ENCODE data around the gene WARS2.

WARS2 gene

DNA sequence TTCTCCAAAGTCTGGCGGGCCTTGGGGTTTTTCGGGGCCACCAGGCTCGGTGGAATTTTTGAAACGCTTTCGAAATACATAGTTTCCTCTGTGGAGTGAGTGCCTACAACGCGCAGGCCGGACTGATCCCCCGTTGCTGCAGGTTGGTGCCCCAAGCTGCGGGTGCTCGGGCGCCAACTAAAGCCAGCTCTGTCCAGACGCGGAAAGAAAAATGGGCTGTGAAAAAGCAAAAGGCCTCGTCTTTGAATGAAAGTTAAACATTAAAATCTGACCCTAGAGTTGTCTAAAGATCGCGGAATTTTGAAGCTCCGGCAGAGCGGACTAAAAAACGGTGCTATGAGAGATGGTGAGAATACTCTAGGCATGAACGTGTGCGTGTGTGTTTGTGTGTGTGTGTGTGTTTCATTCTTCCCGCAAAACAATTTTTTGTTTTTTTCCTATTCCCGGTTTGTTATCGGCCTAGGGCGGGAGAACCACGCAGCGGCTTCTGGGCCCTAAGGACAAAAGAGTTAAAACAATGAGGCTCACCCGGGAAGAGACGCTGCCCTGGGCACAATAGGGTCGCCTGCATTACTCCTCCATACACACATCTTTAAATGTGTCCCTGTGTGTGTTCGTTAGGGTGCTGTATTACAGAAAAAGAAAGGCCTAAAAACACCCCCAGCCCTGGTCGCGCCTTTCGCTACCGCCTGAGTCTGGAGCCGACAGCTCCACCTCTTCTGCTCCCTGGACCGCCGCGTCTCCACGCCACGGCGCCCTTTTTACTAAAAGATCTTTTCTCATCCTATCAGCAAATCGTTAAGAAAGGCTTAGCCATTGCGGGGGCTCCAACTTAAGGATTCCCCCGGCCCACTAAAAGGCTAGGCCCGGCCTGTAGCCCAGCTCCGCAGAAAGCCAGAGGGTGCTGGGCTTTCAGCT is 155.5 kb downstream of the WARS2 start:
- no peak for DNase-seq (ENCODE audit: insufficient read length, low spot score)
- TF ChIP-seq POU2F2 (IDR thresholded peaks at IDR 0.05; ENCODE audit: low read depth, low read length) (no peak), SPI1 (IDR thresholded peaks at IDR 0.05; ENCODE audit: low read depth, low read length) (no peak), TAF1 (IDR thresholded peaks at IDR 0.05; ENCODE audit: low read depth, low read length) (no peak), POLR2A (IDR thresholded peaks at IDR 0.05; ENCODE audit: low read depth, low read length) (no peak), PAX5 (IDR thresholded peaks at IDR 0.05; ENCODE audit: insufficient read depth, low read length, severe bottlenecking) (no peak), POLR2AphosphoS5 (IDR thresholded peaks at IDR 0.05; ENCODE audit: low read depth, low read length) (no peak)
- FAIRE-seq: no peak

DNA sequence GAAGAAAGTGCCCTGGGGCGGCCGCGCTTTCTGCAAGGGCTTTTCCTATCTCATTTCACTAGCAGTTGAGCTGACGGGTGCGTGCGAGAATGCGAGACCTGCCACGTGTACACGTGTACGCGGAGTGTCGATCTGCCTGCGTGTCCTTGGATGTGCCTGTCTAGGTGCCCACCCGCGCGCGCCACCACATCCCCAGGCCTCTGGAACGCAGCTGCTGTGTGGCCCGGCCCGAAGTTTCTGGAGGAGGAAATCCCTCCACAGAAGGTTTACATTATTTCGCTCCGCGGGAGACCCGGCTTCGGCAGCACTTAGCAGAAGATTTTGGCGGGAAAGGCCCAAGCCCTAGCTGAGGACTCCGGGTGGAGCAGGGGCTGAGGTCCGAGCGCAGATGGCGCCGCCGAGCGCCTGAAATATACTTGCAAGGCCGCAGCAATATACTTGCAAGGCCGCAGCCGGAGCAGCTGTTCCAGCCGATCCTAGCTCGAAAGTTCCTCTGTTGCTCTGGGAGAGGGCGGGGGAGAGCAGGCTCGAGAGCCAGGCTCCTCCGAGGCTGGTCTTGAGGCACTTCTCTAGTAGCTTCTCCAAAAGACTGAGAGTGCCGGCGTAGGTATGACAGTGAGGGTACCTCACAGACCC is 156.2 kb downstream of the WARS2 start:
- no peak for DNase-seq (ENCODE audit: insufficient read length, low spot score)
- TF ChIP-seq SPI1 (IDR thresholded peaks at IDR 0.05; ENCODE audit: low read depth, low read length) (no peak), POLR2AphosphoS5 (IDR thresholded peaks at IDR 0.05; ENCODE audit: low read depth, low read length) (no peak), POU2F2 (IDR thresholded peaks at IDR 0.05; ENCODE audit: low read depth, low read length) (no peak), PAX5 (IDR thresholded peaks at IDR 0.05; ENCODE audit: insufficient read depth, low read length, severe bottlenecking) (no peak), TAF1 (IDR thresholded peaks at IDR 0.05; ENCODE audit: low read depth, low read length) (no peak), POLR2A (IDR thresholded peaks at IDR 0.05; ENCODE audit: low read depth, low read length) (no peak)
- FAIRE-seq: no peak

DNA sequence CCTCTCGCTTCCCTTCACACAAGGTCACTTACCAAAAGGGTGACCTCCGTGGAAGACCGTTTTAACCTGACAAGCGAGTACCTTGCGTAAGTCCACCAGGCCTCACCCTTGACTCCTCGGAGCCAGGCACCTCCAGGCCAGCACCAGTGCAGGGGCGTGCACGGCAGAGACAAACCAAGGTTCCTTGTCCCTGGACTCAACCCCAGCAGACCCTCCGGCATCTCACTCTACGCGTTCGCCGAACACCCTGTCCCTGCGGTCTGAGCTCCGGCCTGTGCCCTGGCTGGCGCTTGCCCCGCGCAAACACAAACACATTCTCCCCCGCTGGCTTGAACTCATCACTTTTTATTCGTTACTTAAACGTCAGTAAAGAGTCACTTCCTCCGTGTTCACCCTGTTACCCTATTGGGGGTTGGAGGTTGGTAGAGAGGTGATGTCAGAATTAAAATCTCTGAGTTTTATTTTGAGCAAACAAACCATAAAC is 156.9 kb downstream of the WARS2 start:
- no peak for DNase-seq (ENCODE audit: insufficient read length, low spot score)
- no peak for FAIRE-seq
- TF ChIP-seq PAX5 (IDR thresholded peaks at IDR 0.05; ENCODE audit: insufficient read depth, low read length, severe bottlenecking) (no peak), POU2F2 (IDR thresholded peaks at IDR 0.05; ENCODE audit: low read depth, low read length) (no peak), POLR2A (IDR thresholded peaks at IDR 0.05; ENCODE audit: low read depth, low read length) (no peak), TAF1 (IDR thresholded peaks at IDR 0.05; ENCODE audit: low read depth, low read length) (no peak), SPI1 (IDR thresholded peaks at IDR 0.05; ENCODE audit: low read depth, low read length) (no peak), POLR2AphosphoS5 (IDR thresholded peaks at IDR 0.05; ENCODE audit: low read depth, low read length) (no peak)

DNA sequence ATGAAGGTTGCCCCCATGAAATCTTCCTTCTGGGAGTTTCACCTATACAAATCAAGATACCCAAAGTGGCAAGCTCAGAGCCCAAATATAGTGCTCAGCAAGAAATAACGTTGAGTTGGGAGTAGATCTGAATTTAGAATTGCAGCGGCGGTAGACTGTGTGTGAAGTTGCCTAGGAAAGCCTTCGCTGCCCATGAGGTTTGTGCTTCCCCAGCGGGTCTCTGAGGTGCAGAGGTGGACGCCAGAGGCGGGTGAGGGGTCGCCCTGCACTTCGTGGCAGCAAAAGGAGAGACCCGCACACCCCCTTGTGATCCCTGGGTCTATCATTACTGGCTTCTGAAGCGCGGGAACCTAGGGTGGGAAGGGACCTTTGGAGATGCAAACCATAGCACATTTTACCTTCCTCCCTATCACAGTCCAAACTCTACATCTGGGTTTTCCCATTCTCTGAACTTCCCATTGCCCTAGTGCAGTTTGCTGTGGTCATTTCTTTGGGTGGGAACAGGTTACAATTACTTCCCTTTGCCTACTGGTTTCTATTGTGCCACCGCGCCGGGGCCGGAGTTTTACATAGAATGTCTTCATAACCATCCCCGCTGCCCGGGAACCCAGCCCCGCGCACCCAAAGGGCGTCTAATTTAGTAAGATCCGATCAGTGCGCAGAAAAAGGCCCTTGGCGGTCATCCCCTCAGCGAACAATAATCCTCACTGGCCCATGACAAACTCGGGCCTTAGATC is 157.5 kb downstream of the WARS2 start:
- FAIRE-seq: no peak

DNA sequence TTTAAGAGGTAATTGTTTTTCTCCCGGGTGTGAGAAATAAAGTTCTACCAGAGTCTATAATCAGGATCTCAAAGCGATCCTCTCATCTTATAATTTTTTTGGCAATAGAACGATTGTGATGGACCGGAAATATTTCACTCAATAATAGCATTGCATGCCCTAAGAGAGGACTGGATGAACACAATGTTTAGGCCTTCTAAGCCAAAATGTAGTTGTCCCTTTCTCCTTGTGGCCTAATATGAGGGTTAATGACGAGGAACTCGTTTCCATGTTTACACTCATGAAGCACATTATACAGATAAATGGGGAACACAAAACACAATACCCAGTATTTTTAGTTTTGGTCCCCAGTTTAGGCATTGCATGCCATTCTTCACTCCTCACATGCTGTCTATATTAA is 158.2 kb downstream of the WARS2 start:
- FAIRE-seq (no peak), DNase-seq (ENCODE audit: insufficient read length, low spot score) (no peak)
- TF ChIP-seq TAF1 (IDR thresholded peaks at IDR 0.05; ENCODE audit: low read depth, low read length) (no peak), POU2F2 (IDR thresholded peaks at IDR 0.05; ENCODE audit: low read depth, low read length) (no peak), PAX5 (IDR thresholded peaks at IDR 0.05; ENCODE audit: insufficient read depth, low read length, severe bottlenecking) (no peak), SPI1 (IDR thresholded peaks at IDR 0.05; ENCODE audit: low read depth, low read length) (no peak), POLR2A (IDR thresholded peaks at IDR 0.05; ENCODE audit: low read depth, low read length) (no peak), POLR2AphosphoS5 (IDR thresholded peaks at IDR 0.05; ENCODE audit: low read depth, low read length) (no peak)

More for the DNA sequence above, 157.5 kb downstream of the WARS2 start:
- no peak for TF ChIP-seq PAX5 (IDR thresholded peaks at IDR 0.05; ENCODE audit: insufficient read depth, low read length, severe bottlenecking)
- no peak for TF ChIP-seq POLR2A (IDR thresholded peaks at IDR 0.05; ENCODE audit: low read depth, low read length)
- TF ChIP-seq POU2F2 (IDR thresholded peaks at IDR 0.05; ENCODE audit: low read depth, low read length): no peak
- TF ChIP-seq TAF1 (IDR thresholded peaks at IDR 0.05; ENCODE audit: low read depth, low read length): no peak
- no peak for TF ChIP-seq POLR2AphosphoS5 (IDR thresholded peaks at IDR 0.05; ENCODE audit: low read depth, low read length)
- no peak for TF ChIP-seq SPI1 (IDR thresholded peaks at IDR 0.05; ENCODE audit: low read depth, low read length)
- no peak for DNase-seq (ENCODE audit: insufficient read length, low spot score)

GRCh38 chr1:118981436-118981835 is 159.0 kb downstream of the WARS2 start:
- DNase-seq (ENCODE audit: insufficient read length, low spot score): no peak
- no peak for FAIRE-seq
- TF ChIP-seq TAF1 (IDR thresholded peaks at IDR 0.05; ENCODE audit: low read depth, low read length) (no peak), POU2F2 (IDR thresholded peaks at IDR 0.05; ENCODE audit: low read depth, low read length) (no peak), POLR2A (IDR thresholded peaks at IDR 0.05; ENCODE audit: low read depth, low read length) (no peak), SPI1 (IDR thresholded peaks at IDR 0.05; ENCODE audit: low read depth, low read length) (no peak), PAX5 (IDR thresholded peaks at IDR 0.05; ENCODE audit: insufficient read depth, low read length, severe bottlenecking) (no peak), POLR2AphosphoS5 (IDR thresholded peaks at IDR 0.05; ENCODE audit: low read depth, low read length) (no peak)
